ENCODE measurements around the gene TNIP3. TPM values are rescaled to one million over a fixed set of nuclear protein-coding genes. Genes with fewer than 3 reads are reported as not detected.

The TNIP3 gene, protein sequence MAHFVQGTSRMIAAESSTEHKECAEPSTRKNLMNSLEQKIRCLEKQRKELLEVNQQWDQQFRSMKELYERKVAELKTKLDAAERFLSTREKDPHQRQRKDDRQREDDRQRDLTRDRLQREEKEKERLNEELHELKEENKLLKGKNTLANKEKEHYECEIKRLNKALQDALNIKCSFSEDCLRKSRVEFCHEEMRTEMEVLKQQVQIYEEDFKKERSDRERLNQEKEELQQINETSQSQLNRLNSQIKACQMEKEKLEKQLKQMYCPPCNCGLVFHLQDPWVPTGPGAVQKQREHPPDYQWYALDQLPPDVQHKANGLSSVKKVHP
- total RNA-seq: 0.51 TPM in 1 of 2 replicates, not detected in the other

DNA sequence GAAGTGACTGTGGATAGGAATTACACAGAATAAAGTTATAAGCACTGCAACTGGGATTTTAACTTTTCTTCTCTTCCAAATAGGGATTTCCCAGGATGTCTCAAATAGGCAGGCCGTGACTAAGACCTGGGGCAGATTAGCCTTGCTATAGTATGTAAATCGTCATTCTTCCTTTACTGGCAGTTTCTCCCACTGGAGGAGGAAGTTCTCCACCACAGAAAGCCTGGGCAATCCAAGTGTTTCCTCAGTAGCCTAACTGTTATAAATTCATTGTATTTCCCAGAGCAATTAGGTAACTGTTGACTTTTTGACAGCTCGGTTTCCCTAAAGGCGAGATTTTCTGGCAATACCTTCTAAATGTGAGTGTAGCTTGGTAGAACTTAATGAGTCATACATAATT lies at the start of gene TNIP3:
Gene TNIP3 (minus strand): TSS at position 31 of the 400 bp plus-strand sequence. CDS start 196 bp downstream, outside the sequence.

Other genes starting within 250 kb of the TNIP3 start
- gene PRDM5, start 241.6 kb downstream of the TNIP3 start, total RNA-seq: 3.9 and 4.9 TPM in 2 replicates
- 1.6 TPM in 1 of 2 replicates, not detected in the other for gene NDNF, start 91.8 kb downstream of the TNIP3 start, total RNA-seq
- gene QRFPR, start 216.7 kb upstream of the TNIP3 start, total RNA-seq: 0.33 TPM in 1 of 2 replicates, not detected in the other

Data from mesangial cell (primary cell).